ENCODE measurements around the gene KRTCAP3.
"Not testable (repeated sequence)": the region's sequence is repeated elsewhere in the genome, so short reads cannot be mapped to it uniquely, and the experiment has no call there.

The KRTCAP3 gene, protein sequence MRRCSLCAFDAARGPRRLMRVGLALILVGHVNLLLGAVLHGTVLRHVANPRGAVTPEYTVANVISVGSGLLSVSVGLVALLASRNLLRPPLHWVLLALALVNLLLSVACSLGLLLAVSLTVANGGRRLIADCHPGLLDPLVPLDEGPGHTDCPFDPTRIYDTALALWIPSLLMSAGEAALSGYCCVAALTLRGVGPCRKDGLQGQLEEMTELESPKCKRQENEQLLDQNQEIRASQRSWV
- 1.7 to 2.9 (median 2.3) reads per million in 4 donors for total RNA-seq

DNA sequence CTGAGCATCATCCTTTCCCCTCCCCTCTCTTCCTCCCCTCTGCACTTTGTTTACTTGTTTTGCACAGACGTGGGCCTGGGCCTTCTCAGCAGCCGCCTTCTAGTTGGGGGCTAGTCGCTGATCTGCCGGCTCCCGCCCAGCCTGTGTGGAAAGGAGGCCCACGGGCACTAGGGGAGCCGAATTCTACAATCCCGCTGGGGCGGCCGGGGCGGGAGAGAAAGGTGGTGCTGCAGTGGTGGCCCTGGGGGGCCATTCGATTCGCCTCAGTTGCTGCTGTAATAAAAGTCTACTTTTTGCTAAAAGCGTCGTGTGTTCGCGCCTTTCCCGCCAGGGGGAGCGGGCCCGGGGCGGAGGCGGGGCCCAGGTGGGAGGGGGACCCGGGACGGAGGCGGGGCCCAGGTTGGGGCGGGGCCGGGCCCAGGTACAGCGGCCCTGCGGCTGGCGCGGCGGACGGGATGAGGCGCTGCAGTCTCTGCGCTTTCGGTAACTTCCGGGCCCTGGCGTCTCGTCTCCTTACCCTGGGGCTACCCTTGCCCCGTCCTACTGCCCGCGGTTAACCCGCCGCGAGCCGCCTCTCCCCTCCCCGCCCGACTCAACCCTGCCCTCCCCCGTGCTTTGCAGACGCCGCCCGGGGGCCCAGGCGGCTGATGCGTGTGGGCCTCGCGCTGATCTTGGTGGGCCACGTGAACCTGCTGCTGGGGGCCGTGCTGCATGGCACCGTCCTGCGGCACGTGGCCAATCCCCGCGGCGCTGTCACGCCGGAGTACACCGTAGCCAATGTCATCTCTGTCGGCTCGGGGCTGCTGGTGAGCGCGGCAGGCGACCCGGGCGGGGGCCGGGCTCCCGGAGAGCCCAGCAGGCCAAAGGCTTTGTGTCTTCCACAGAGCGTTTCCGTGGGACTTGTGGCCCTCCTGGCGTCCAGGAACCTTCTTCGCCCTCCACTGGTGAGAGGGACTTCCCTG, at the start of gene KRTCAP3:
KRTCAP3 (plus strand) TSS at position 424 of the 962 bp plus-strand sequence; CDS start at position 456, 32 bp downstream.
- DNase-seq, result peak in 4 of 5 donors; percentile 38 to 72 (median 44)

DNA sequence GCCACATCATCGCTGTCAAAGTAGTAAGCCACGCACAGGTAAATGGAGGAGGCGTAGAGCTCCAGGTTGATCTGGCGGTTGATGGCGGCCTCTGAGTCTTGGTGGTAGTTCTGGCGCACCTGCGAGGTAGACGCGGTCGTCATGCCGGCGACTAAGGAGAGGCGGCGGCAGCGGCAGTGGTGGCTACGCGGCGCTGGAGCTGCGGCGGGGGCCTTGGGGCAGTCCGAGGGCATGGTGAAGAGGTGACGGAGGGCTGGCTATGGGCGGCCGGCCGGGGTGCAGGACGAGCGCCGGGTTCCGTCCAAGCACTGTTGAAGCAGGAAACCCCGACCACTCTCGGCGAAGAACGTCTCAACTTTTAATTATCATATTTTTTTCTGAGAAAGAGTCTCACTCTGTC, 49.0 kb upstream of the KRTCAP3 start:
- DNase-seq, result no peak

DNA sequence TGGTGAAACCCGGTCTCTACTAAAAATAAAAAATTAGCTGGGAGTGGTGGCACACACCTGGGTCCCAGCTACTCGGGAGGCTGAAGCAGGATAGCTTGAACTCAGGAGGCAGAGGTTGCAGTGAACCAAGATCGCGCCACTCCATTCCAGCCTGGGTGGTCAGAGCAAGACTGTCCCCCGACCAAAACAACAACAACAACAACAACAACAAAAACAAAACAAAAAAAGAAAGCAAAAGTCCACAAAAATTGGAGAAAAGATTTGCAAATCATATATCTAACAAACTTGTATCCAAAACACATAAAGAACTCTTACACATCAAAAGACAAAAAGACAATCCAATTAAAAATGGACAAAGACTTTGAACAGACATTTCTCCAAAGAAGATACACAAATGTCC, 43.2 kb upstream of the KRTCAP3 start:
- no peak for DNase-seq

DNA sequence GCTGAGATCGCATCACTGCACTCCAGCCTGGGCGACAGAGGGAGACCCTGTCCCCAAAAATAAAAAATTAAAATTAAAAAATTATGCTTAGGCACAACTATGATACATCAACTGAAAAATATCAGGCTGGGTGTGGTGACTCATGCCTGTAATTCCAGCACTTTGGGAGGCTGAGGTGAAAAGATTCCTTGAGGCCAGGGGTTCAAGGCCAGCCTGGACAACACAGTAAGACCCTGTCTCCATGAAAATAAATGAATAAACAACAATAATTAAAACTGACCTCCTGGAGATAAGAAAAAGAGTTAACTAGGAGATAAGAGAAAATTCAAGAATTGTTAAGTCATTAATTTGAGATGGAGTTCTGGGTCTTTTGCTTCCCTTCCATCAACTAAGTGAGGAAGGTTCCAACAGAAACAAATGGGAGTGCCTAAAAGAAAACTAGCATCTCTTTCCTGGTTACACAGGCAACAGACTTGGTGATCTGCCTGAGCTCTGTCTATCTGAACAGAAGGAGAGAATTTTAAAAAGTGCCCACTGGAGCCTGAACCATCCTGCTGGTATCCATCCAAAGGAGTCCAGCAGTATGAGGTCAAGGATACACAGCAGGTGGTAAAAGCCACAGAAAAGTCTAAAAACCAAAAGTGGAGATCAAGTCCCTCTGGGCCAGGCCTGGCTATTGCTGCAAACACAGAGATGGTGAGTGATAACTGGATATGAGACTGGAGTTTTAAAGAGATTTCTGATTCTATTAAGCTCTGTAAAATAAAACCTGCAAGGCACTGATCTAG, 41.6 kb upstream of the KRTCAP3 start:
- DNase-seq, result no peak

DNA sequence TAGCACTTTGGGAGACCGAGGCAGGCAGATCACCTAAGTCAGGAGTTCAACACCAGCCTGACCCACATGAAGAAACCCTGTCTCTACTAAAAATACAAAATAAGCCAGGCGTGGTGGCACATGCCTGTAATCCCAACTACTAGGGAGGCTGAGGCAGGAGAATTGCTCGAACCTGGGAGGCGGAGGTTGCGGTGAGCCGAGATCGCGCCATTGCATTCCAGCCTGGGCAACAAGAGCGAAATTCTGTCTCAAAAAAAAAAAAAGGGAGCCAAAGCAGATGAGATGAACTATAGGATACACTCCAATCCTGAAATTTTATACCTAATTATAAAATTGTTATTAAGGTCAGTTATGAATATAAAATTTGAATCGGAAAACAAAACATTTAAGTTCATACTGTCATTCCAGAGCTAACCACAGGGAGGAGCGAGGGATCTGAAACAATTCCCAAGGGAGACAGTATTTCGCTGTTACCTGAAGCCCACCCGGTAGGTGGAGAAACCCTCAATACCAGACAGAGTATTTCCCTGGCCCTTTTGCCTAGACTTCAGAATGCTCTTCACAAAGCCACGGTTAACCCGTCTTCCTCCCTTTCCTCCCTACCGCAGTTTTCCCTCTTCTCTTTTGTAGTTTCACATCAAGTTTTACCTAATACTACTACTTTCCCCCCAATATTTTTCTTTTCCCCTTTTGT, 34.2 kb upstream of the KRTCAP3 start:
- no peak for DNase-seq

DNA sequence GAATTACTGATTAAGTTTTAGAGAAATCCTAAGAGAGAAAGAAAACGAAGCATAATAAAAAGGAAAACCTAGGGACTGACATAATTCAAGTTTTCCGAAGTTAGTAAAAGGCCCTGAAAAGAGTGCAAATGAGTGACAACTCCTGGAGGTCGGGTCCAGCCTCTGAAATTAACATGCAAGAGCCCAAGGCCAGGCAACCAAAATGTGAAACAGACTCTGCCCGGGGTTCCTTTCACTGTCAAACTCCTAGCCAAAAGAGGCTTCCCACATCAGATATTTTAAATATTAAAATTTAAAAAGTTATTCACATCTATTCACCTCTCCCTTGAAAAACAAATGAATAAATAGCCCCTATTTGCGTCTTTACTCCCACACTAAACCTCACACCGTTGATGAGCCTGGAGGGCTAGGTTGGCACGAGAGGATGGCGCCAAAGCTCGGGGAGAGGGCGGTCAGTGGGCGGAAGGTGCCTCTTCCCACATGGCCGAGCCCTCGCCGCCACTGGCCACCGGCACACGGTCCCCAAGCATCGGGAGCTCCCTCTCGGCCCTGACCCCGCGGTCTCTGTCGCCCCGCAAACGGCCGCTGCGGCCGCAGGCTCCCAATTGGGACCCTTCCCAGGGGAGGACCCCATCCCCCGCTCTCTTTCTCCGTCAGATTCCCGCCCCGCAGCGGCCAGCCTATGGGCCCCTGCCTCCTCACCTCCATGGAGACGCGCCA, 33.4 kb upstream of the KRTCAP3 start:
- DNase-seq, result no peak

DNA sequence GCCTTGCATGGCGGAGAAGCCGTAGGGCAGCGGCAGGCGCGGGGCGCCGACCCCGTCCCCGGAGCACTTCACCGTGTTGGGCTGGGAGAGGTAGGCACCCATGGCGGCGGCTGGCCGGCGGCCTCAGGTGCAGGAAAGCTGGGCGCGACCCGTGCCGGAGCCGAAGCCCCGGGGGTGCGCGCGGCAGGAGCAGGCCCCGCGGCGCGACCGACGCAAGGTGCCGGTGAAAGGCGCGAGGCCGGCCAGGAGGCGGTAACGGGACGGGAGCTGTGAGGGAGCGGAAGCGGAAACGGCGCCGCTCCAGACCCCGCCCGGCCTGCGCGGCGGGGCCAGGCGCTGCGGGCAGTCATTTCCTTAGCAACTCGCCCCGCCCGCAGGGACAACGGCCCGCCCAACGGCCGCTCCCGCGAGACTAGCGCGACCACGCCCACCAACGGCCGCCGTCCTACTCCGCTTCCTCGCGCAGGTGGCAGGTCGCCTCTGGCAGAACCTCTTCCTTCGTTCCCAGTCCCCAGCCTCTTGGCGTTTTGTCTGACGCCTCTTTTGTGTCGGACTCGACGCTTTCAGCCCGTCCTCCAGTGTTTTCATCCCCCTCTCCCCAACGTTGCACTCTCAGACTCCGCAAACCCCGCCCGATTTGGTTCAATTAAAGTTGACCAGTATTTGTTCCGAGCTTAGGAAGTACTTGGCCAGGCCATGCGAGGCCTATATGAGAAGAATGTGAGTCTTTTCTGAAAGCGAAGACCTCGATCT, 32.7 kb upstream of the KRTCAP3 start, which contains the start of gene PPM1G:
PPM1G (minus strand) TSS at position 271 of the 753 bp plus-strand sequence; CDS start at position 102, 169 bp downstream.
- peak; percentile 91 to 96 (median 94) for DNase-seq

DNA sequence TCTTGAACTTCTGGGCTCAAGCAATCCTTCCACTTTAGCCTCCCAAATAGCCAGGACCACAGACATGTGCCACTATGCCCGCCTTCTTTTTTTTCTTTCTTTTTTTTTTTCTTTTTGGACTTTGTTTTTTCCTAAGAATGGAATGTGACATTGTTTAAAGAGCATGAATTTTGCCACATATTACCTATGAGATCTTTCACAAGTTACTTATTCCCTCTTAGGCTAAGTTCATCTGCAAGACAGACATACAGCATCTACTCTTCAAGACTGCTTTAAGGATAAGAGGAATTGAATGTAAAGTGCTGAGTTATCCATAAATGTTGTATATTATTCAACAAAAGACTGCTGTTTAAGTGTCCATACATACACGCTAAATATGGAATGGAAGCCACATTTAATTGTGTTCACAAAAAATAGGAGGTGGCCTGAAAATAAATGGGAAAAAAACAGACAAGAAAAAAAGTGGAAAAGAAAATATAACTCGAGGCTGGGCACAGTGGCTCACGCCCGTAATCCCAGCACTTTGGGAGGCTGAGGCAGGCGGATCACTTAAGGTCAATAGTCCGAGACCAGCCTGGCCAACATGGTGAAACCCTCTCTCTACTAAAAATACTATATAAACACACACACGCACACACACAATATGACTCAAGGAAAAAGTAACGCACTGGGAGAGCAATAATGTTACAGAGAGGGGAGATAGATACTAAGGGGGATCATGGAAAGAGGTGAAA, 29.6 kb upstream of the KRTCAP3 start:
- DNase-seq, result no peak

DNA sequence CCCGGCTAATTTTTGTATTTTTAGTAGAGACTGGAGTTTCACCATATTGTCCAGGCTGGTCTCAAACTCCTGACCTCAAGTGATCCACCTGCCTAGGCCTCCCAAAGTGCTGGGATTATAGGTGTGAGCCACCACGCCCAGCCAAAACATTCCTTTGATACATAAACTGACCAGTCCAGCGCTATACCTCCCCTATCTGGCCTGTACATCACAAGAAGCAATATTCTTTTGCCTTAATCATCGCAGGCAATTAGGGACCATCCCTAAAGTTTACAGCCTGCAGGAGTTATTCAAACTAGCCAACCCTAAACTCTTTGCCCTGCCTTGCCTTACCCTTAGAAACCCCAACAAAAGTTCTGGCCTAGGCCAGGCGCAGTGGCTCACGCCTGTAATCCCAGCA, 26.0 kb upstream of the KRTCAP3 start:
- DNase-seq, result no peak

DNA sequence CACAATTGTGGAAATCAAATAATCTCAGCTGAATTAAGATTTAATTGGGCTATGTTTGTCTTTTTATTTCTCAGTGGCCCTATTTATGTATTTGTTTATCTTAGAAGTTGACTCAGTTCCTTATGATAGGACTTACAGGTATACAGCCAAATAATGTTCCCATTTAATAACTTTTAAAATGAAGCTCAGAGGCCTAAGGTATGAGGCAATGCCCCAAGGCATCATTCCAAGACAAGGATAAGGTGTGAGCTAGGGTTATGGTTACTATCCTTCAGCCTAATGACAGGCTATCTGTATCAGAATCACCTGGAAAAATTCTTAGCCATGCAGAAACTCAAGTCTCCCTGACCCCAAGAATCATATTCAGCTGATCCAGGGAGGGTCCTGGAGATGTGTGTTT, 21.2 kb upstream of the KRTCAP3 start:
- no peak for DNase-seq

DNA sequence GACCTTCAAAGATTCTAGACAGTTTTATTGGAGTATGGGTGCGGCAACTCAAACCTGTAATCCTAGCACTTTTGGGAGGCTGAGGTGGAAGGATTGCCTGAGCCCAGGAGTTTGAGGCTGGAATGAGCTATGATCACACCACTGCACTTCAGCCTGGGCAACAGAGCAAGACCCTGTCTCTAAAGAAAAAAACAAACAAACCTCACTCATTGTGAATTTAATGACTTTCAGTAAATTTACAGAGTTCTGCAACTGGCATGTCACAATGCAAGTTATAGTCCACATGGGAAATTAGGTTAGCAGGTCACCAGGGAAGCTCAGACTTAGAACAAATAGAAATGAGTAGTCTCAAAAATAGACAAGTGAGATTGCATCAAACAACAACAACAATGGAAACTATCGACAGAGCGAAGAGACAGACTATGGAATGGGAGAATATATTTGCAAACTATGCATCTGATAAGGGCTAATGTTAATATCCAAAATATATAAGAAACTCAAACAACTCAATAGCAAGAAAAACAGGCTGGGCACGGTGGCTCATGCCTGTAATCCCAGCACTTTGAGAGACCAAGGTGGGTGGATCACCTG, 20.4 kb upstream of the KRTCAP3 start:
- no peak for DNase-seq

DNA sequence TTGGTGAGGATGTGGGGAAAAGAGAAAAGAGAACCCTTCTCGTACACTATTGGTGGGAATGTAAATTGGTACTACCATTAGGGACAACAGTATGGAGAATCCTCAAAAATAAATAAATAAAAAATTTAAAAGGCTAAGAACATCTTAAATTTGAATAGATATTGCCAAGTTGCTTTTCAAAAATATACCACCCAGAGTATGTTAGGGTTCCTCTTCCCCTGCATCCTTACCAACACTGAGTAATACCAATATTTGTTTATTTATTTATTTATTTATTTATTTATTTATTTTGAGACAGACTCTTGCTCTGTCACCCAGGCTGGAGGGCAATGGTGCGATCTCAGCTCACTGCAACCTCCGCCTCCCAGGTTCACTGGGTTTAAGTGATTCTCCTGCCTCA, 19.2 kb upstream of the KRTCAP3 start:
- no peak for DNase-seq

DNA sequence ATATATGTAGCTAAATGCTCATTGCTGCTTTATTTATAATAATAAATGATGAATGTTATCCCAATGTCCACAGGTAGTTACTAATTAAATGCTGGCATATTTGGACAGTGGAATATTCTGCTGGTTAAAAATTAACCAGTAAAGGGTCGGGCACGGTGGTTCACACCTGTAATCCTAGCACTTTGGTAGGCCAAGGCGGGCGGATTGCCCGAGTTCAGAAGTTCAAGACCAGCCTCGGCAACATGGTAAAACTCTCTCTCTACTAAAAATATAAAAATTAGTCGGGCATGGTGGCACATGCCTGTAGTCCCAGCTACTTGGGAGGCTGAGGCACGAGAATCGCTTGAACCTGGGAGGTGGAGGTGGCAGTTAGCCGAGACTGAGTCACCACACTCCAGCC, 17.1 kb upstream of the KRTCAP3 start:
- DNase-seq, result not testable (repeated sequence)

DNA sequence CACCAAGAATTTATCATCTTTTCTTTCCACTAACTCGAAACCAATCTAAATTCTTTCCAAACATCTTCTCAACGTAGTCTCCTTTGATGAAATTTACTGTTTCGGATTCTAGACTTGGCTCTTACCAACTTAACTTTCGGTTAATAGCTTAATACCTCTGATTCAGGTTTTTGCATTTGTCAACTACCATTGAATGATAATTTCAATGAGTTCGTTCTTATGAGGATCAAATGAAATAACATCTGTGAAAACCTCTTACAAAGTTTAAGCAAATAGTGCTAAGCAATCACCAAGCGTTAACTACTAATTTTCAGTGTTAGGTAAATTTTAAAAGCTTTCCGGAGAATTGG, 14.3 kb upstream of the KRTCAP3 start:
- DNase-seq, result no peak

DNA sequence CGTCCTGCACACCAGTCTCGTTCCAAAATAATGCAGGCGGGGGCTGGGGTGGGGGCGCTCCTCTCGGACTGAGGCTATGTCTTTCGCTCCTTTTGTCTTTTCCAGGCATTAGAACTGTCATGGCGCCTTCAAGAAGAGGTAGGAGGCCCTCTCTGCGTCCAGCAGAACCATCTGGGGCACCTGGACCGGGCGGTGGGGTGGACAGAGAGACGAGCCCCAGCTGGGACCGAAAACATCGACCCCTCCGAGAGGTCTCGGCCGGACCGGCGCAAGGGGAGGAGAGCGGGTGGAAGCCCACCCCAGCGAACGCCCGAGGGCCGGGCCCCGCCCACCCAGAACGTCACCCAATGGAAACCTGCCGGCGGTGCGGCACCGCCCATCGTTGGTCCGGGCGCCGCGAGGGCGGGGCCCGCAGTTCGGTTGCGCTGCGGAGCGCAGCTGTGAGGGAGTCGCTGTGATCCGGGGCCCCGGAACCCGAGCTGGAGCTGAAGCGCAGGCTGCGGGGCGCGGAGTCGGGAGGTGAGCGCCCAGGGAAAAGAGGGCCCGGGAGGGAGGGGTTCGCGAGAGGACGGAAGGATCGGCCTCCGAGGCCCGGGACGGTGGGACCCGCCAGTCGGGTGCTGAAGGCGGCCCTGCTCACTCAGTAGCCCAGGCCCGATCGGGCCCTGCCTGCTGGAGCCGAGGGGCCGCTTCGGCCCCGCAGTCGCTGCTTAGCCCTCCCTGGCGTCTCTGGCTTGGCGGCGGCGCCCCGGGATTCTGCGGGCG, 13.8 kb upstream of the KRTCAP3 start, which contains the start of gene NRBP1:
NRBP1 (plus strand) TSS at position 419 of the 765 bp plus-strand sequence. CDS start 4,643 bp downstream, outside the sequence.
- peak; percentile 78 to 94 (median 85) for DNase-seq

DNA sequence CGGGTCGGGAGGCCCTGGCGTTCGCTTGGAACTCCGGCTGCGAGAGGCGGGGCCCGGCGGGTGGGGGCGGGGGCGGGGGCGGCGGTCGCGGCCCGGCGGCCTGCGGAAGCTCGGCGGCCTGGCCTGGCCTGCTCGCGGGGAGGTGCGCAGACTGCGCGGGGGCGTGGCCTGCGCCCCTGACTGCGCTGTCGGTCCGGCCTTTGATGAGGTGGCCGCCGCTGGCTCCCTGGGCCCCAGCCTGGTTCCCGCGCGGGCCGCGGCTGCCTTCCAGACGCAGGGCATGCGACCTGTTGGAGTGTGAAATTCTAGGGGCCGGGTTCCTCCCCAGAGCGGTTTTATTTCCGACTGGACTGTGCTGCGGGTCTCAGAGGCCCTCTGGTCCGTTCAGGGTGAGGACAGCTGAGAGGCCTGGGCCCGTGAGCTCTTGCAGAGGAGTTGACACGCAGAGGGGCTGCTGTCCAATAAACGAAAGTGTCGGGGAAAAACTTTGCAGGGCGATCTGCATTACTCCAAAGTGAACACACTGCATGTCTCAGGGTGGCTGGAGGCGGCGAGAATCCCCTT, 13.1 kb upstream of the KRTCAP3 start:
- DNase-seq, result peak; percentile 46 to 85 (median 60)

DNA sequence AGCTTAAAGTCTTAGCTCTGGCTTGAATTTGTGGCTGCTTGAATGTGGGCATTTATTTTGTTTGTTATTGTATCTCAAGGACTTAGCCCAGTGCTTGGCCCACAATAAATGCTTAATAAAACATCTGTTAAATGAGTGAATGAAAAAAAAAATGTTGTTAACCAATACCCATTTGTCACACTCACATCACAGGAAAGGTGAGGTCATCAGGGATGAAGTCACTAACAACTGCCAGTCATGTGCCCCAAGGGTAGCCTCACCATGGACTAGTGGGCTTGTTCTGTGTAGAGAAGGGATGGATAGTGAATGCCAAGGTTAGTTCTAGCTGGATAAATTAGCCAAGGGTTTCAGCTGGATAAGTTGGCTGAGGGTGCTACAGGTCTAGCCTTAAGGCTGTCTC, 10.8 kb upstream of the KRTCAP3 start:
- DNase-seq, result peak in 1 of 5 donors; percentile 46

DNA sequence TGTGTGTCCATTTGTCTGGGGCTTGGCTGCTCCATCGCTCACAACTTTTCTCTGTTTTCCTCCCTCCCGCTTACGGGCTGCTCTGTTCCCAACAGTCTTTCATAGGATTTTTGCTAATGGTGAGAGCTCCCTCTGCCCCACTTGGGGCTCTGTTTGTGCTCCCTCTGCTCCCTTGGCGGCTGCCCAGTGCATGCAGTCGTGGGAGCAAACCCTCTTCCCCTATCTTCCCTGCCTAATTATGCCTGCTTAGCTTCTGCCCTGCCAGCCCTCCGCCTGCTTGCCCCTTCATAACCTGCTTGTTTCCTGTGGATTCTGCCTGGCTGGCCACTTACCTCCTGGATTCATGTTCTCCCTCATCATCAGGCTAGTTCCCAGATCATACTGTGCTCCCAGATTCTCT, 6.6 kb upstream of the KRTCAP3 start:
- DNase-seq, result no peak
